PC-9 (cell line): ENCODE data around the gene KIZ. TPM values are rescaled to one million over a fixed set of nuclear protein-coding genes. Genes with fewer than 3 reads are reported as not detected.

Experiments
- BruUV-seq: library from RNA; stranded (reverse); fragments of 400-500 nt; replicated peaks from 2 replicates; lab custom pipeline; 2021; lab: Mats Ljungman, UMichigan
- CTCF ChIA-PET: fragments of 300-600 bp; sonication (Branson Sonifier 250); formaldehyde crosslinking; loops from one replicate; lab custom pipeline; 2022; ENCODE audit warnings: antibody characterized with exemption; lab: Charles Lee
- POLR2A ChIA-PET: fragments of 300-600 bp; sonication (Branson Sonifier 250); formaldehyde crosslinking; loops from one replicate; lab custom pipeline; 2022; ENCODE audit warnings: antibody characterized with exemption; ENCODE audit not compliant: unreplicated experiment; lab: Charles Lee
- DNase-seq, 2 experiments: peaks; one replicate each; pipeline versions ENCODE4 v3.0.0 to v3.0.0-alpha.2; 2015 to 2022; ENCODE audit warnings: mixed read lengths in 1 of 2
- H2AFZ ChIP-seq: fragments of 200-600 bp; sonication (generic); 2 replicates; pipeline ENCODE4 v1.8.1; 2017; ENCODE audit warnings: antibody characterized with exemption
- H3F3A ChIP-seq: fragments of 200-600 bp; sonication (generic); 2 replicates; pipeline ENCODE4 v1.8.1; 2017; ENCODE audit warnings: antibody characterized with exemption, mild to moderate bottlenecking, low read depth; ENCODE audit not compliant: insufficient read depth
- H3K27ac ChIP-seq: fragments of 200-600 bp; sonication (generic); 2 replicates; pipeline ENCODE4 v1.6.1; 2016; ENCODE audit warnings: mixed run types
- H3K27me3 ChIP-seq: fragments of 200-600 bp; sonication (generic); 2 replicates; pipeline ENCODE4 v1.6.1; 2016; ENCODE audit warnings: low read depth, mixed run types; ENCODE audit not compliant: insufficient read depth
- H3K36me3 ChIP-seq: fragments of 200-600 bp; sonication (generic); 2 replicates; pipeline ENCODE4 v1.6.1; 2016; ENCODE audit warnings: low read depth, mixed run types
- H3K4me1 ChIP-seq: fragments of 200-600 bp; sonication (generic); replicated peaks from 2 replicates; pipeline ENCODE4 v1.6.1; 2016; ENCODE audit warnings: mixed run types; ENCODE audit not compliant: insufficient read depth
- H3K4me2 ChIP-seq: fragments of 200-600 bp; sonication (generic); 2 replicates; pipeline ENCODE4 v1.6.1; 2017; ENCODE audit warnings: mixed run types
- H3K4me3 ChIP-seq: fragments of 200-600 bp; sonication (generic); 2 replicates; pipeline ENCODE4 v1.6.1; 2016; ENCODE audit warnings: mixed run types
- H3K79me2 ChIP-seq: fragments of 200-600 bp; sonication (generic); 2 replicates; pipeline ENCODE4 v1.6.1; 2017; ENCODE audit warnings: low read depth, mixed run types
- H3K9me2 ChIP-seq: fragments of 200-600 bp; sonication (generic); 2 replicates; pipeline ENCODE4 v1.8.1; 2017; ENCODE audit warnings: mild to moderate bottlenecking; ENCODE audit not compliant: insufficient read depth
- H3K9me3 ChIP-seq: fragments of 200-600 bp; sonication (generic); 2 replicates; pipeline ENCODE4 v1.8.1; 2016; ENCODE audit warnings: low read depth; ENCODE audit not compliant: insufficient read depth
- H4K20me1 ChIP-seq: fragments of 200-600 bp; sonication (generic); 2 replicates; pipeline ENCODE4 v1.8.1; 2017; ENCODE audit not compliant: insufficient read depth
- EZH2 ChIP-seq: fragments of 200-600 bp; sonication (generic); IDR thresholded peaks from 2 replicates; pipeline ENCODE4 v1.8.0; 2017; ENCODE audit warnings: antibody characterized with exemption, low read depth
- intact Hi-C: fragments of 100-400 bp; cut with micrococcal nuclease; formaldehyde crosslinking; loops from one replicate; pipeline ENCODE4 v1.10.0; 2022; ENCODE audit not compliant: unreplicated experiment
- total RNA-seq: library from RNA; stranded (reverse); gene quantifications from 2 replicates; pipeline ENCODE4 v1.2.3, GENCODE V29; 2021
- TF ChIP-seq, protein P1 (sequence below): fragments of 200-600 bp; sonication (generic); conservative IDR thresholded peaks from 2 replicates; pipeline ENCODE4 v1.6.1; 2017; ENCODE audit warnings: mixed run types, antibody characterized with exemption, mild to moderate bottlenecking, moderate library complexity

Gene KIZ
- total RNA-seq, 1 experiment from 2014 or later, result 21.5 TPM

DNA sequence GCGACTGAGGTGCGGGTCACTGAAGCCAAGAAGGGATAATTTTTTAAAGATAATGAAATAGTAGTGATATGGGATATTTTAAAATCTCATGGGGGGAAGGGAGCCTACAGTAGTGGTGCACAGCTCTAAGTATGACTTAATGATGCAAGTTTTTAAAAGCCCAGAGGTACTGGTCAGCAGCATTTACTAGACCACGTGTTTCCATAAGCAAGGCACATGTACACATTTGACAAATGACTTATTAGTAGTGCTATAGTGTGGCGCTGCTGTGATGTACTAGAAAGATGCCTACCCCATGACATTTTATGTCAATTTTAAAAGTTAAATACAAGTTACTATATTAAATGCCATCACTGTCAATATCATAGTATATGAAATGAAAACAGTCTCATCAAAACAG is 12.2 kb upstream of the KIZ start:
- H3K4me2 ChIP-seq, result no peak overlapping the region
- BruUV-seq, result no TSS peak
- intact Hi-C loops, result no loop called here

DNA sequence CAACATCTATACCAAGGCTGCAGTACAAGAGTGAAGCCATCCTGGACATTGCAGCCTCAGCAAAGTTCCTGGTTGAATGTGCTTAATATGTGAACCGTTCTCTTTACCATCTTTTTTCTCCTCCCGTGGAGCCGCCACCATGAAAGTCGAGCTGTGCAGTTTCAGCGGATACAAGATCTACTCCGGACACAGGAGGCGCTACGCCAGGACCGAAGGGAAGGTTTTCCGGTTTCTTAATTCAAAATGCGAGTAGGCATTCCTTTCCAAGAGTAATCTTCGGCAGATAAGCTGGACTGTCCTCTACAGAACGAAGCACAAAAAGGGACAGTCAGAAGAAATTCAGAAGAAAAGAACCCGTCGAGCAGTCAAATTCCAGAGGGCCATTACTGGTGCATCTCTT is 11.3 kb upstream of the KIZ start:
- no peak overlapping the region for H3K27ac ChIP-seq
- no peak overlapping the region for H3K4me2 ChIP-seq
- no peaks in the 10 kb centered on the region for H3K79me2 ChIP-seq
- H4K20me1 ChIP-seq, result no peaks in the 10 kb centered on the region
- BruUV-seq, result no TSS peak
- no peaks in the 10 kb centered on the region for H3K4me1 ChIP-seq
- DNase-seq, result no peak
- H3K36me3 ChIP-seq, result no peaks in the 10 kb centered on the region
- H3K9me2 ChIP-seq, result no peaks in the 10 kb centered on the region
- no peak overlapping the region for H3K4me3 ChIP-seq
- H3K9me3 ChIP-seq, result 0 out of 2 replicates have a peak, but pooled peaks cover 7% of the 10 kb centered on the region
- ChIA-PET CTCF (no interaction called here), POLR2A (no interaction called here)
- no peaks in the 10 kb centered on the region for H3F3A ChIP-seq
- no peak for TF ChIP-seq EZH2
- TF ChIP-seq, protein P1, sequence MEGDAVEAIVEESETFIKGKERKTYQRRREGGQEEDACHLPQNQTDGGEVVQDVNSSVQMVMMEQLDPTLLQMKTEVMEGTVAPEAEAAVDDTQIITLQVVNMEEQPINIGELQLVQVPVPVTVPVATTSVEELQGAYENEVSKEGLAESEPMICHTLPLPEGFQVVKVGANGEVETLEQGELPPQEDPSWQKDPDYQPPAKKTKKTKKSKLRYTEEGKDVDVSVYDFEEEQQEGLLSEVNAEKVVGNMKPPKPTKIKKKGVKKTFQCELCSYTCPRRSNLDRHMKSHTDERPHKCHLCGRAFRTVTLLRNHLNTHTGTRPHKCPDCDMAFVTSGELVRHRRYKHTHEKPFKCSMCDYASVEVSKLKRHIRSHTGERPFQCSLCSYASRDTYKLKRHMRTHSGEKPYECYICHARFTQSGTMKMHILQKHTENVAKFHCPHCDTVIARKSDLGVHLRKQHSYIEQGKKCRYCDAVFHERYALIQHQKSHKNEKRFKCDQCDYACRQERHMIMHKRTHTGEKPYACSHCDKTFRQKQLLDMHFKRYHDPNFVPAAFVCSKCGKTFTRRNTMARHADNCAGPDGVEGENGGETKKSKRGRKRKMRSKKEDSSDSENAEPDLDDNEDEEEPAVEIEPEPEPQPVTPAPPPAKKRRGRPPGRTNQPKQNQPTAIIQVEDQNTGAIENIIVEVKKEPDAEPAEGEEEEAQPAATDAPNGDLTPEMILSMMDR, result no peak
- H3K27me3 ChIP-seq, result peaks cover 42% of the 10 kb centered on the region
- intact Hi-C loops, result no loop called here
- H2AFZ ChIP-seq, result no peak overlapping the region

More for the DNA sequence above, 12.2 kb upstream of the KIZ start:
- TF ChIP-seq, protein P1, result no peak
- no peak for TF ChIP-seq EZH2
- no peak for DNase-seq
- Histone ChIP-seq H3K4me3 (no peak overlapping the region), H4K20me1 (no peaks in the 10 kb centered on the region), H3K79me2 (no peaks in the 10 kb centered on the region), H3K9me3 (0 out of 2 replicates have a peak, but pooled peaks cover 7% of the 10 kb centered on the region), H3F3A (no peaks in the 10 kb centered on the region), H3K27me3 (peaks cover 48% of the 10 kb centered on the region), H3K36me3 (no peaks in the 10 kb centered on the region), H2AFZ (no peak overlapping the region), H3K9me2 (no peaks in the 10 kb centered on the region), H3K27ac (no peak overlapping the region), H3K4me1 (no peaks in the 10 kb centered on the region)
- ChIA-PET CTCF (no interaction called here), POLR2A (no interaction called here)

DNA sequence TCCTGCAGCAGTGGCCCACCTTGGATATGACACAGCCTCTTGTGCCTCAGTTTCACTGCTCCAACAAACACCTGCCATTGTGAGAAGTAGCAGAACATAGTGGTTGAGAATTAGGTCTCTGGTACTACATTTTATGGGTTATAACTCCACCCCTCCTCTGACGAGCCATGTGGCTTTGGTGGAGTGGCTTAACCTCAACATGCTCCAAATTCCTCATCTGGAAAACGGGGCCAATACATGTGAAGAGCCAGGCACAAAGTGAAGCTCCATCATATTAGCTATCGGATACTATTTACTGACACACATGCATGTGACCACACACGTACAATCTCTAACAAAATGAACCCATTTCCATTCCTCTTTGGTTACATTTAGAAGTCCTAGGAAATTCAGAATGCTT is 8.4 kb upstream of the KIZ start:
- intact Hi-C loops, result no loop called here
- Histone ChIP-seq H3K4me2 (no peak overlapping the region), H3F3A (no peaks in the 10 kb centered on the region), H3K36me3 (no peaks in the 10 kb centered on the region), H3K9me3 (0 out of 2 replicates have a peak, but pooled peaks cover 7% of the 10 kb centered on the region), H3K9me2 (no peaks in the 10 kb centered on the region), H3K79me2 (no peaks in the 10 kb centered on the region), H3K27me3 (peaks cover 33% of the 10 kb centered on the region), H3K4me1 (no peaks in the 10 kb centered on the region), H4K20me1 (no peaks in the 10 kb centered on the region), H3K27ac (no peak overlapping the region), H2AFZ (no peak overlapping the region), H3K4me3 (no peak overlapping the region)
- ChIA-PET POLR2A (no interaction called here), CTCF (no interaction called here)
- no peak for DNase-seq
- TF ChIP-seq EZH2, result no peak
- TF ChIP-seq, protein P1, result no peak
- no TSS peak for BruUV-seq
